Thoracic aorta (tissue), 2 donors: ENCODE results near the gene PACS1. TPM values are rescaled to one million over a fixed set of nuclear protein-coding genes. Genes with fewer than 3 reads are reported as not detected.

Experiments
- ATAC-seq: fragments of 150-250 bp; one replicate; pipeline ENCODE4 v1.8.0; 2017; ENCODE audit warnings: low read depth; ENCODE audit not compliant: insufficient number of reproducible peaks, low FRiP score
- DNase-seq: peaks from one replicate; pipeline ENCODE4 v3.0.0-alpha.2; 2020; ENCODE audit warnings: low spot score
- H3K27ac ChIP-seq, 2 donors: fragments of 200-600 bp; sonication (generic); 1 replicate in 1 of 2; 2 replicates in 1 of 2; pipeline ENCODE4 v1.5.1; 2016; ENCODE audit warnings: mild to moderate bottlenecking in 2 of 2, moderate library complexity in 2 of 2
- H3K27me3 ChIP-seq: fragments of 200-600 bp; sonication (generic); replicated peaks from 2 replicates; pipeline ENCODE4 v1.6.0; 2016; ENCODE audit warnings: mild to moderate bottlenecking; ENCODE audit not compliant: insufficient read depth
- H3K36me3 ChIP-seq: fragments of 200-600 bp; sonication (generic); one replicate; pipeline ENCODE4 v1.5.1; 2016
- H3K4me1 ChIP-seq, 2 donors: fragments of 200-600 bp; sonication (generic); 1 replicate in 1 of 2; 2 replicates in 1 of 2; pipeline versions ENCODE4 v1.5.1 to v1.6.0; 2016; ENCODE audit warnings: low read depth in 2 of 2, mild to moderate bottlenecking in 1 of 2; ENCODE audit not compliant: control insufficient read depth in 1 of 2
- H3K4me3 ChIP-seq: fragments of 200-600 bp; sonication (generic); 2 replicates; pipeline ENCODE4 v1.5.1; 2016; ENCODE audit warnings: mild to moderate bottlenecking
- H3K9me3 ChIP-seq: fragments of 200-600 bp; sonication (generic); 2 replicates; pipeline ENCODE4 v1.5.1; 2016
- total RNA-seq, 2 donors: library from RNA; depleted of rRNA; stranded (reverse); fragments of >200 nt; gene quantifications; one replicate each; pipeline versions ENCODE4 v1.1.0 to v1.2.3, GENCODE V29; 2016
- TF ChIP-seq, protein P1 (sequence below): fragments of 200-600 bp; sonication (generic); IDR thresholded peaks from one replicate; pipeline ENCODE4 v1.5.1; 2019; ENCODE audit warnings: antibody characterized with exemption

Gene PACS1
- total RNA-seq, 2 donors from 2014 or later: 82.9 to 112 TPM

DNA sequence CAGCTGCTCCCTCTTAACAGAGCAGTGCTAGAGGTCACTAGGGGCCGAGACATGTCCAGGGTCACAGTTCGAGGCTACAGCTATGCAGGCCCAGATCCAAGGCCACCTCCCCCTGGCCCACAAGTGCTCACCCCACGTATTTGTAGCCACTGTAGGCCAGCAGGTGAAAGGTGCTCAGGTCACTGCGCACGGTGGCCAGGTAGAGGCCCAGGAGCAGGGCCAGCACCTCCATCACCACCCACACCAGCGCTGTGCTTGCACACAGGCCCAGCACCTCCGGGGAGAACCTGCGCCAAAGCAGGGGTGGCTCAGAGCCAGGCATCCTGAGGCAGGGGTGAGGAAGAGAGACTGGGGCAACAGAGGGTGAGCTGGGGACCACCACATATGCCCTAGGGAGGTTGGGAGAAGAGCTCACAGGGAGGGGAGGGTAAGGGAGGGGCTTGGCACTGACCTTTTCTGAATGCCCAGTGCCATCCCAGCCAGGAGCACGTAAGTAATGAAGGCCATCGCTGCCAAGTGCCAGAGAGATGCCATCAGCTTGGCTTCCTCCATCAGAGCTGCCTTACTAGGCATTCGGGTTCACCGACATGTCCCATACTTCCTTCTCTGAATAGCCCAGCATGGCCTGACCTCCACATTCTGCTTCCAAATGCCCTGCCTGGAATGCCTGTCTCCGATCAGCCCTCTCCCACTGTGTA is 215.3 kb downstream of the PACS1 start:
- TF ChIP-seq, protein P1, sequence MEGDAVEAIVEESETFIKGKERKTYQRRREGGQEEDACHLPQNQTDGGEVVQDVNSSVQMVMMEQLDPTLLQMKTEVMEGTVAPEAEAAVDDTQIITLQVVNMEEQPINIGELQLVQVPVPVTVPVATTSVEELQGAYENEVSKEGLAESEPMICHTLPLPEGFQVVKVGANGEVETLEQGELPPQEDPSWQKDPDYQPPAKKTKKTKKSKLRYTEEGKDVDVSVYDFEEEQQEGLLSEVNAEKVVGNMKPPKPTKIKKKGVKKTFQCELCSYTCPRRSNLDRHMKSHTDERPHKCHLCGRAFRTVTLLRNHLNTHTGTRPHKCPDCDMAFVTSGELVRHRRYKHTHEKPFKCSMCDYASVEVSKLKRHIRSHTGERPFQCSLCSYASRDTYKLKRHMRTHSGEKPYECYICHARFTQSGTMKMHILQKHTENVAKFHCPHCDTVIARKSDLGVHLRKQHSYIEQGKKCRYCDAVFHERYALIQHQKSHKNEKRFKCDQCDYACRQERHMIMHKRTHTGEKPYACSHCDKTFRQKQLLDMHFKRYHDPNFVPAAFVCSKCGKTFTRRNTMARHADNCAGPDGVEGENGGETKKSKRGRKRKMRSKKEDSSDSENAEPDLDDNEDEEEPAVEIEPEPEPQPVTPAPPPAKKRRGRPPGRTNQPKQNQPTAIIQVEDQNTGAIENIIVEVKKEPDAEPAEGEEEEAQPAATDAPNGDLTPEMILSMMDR: no peak
- DNase-seq: no peak
- H3K9me3 ChIP-seq: no peaks in the 10 kb centered on the region
- no peak overlapping the region for H3K27ac ChIP-seq
- ATAC-seq: no peak
- no peaks in the 10 kb centered on the region for H3K27me3 ChIP-seq
- H3K4me3 ChIP-seq: no peak overlapping the region
- peaks cover 22 to 41% of the 10 kb centered on the region in 2 donors for H3K4me1 ChIP-seq
- peaks cover 4% of the 10 kb centered on the region for H3K36me3 ChIP-seq

GRCh38 chr11:66286699-66287098 is 216.6 kb downstream of the PACS1 start:
- Histone ChIP-seq H3K36me3 (peaks cover 4% of the 10 kb centered on the region), H3K9me3 (no peaks in the 10 kb centered on the region)
- TF ChIP-seq, protein P1: no peak

GRCh38 chr11:66287211-66287888 is 217.3 kb downstream of the PACS1 start:
- H3K4me3 ChIP-seq: peak overlapping the region; percentile 71
- TF ChIP-seq, protein P1: no peak
- DNase-seq: no peak
- H3K27me3 ChIP-seq: no peaks in the 10 kb centered on the region
- no peak for ATAC-seq
- no peaks in the 10 kb centered on the region for H3K9me3 ChIP-seq
- H3K27ac ChIP-seq: no peak overlapping the region
- H3K36me3 ChIP-seq: peaks cover 4% of the 10 kb centered on the region
- H3K4me1 ChIP-seq: peaks cover 22 to 46% of the 10 kb centered on the region in 2 donors

More at GRCh38 chr11:66286699-66287098, 216.6 kb downstream of the PACS1 start:
- Histone ChIP-seq H3K4me1 (peaks cover 22 to 45% of the 10 kb centered on the region in 2 donors), H3K4me3 (no peak overlapping the region), H3K27me3 (no peaks in the 10 kb centered on the region), H3K27ac (no peak overlapping the region)
- no peak for DNase-seq
- no peak for ATAC-seq

- Histone ChIP-seq H3K27ac (peak overlapping the region; percentile 73 to 81), H3K27me3 (no peaks in the 10 kb centered on the region), H3K36me3 (peaks cover 4% of the 10 kb centered on the region), H3K4me1 (peaks cover 22 to 41% of the 10 kb centered on the region in 2 donors), H3K4me3 (peak overlapping the region; percentile 71), H3K9me3 (no peaks in the 10 kb centered on the region)
- TF ChIP-seq, protein P1: no peak
- ATAC-seq: no peak
- no peak for DNase-seq
Observed at GRCh38 chr11:66287889-66288670, 218.0 kb downstream of the PACS1 start.
